PC-3 (cell line): ENCODE measurements around the gene FGF11. TPM values are rescaled to one million over a fixed set of nuclear protein-coding genes. Genes with fewer than 3 reads are reported as not detected.
A peak's percentile ranks its signal among the peaks of the same experiment; 100 is the strongest.

ENCODE experiments used
- ATAC-seq: fragments of 200-7000 bp; cut with Tn5 transposase; 2 replicates; pipeline ENCODE4 v1.9.1; 2020; ENCODE audit warnings: mild to moderate bottlenecking, moderate library complexity
- BruUV-seq: library from RNA; stranded (reverse); fragments of 400-500 nt; replicated peaks from 2 replicates; lab custom pipeline; 2021; lab: Mats Ljungman, UMichigan
- CTCF ChIA-PET: fragments of 300-600 bp; sonication (Branson Sonifier 250); formaldehyde crosslinking; loops from one replicate; lab custom pipeline; 2022; ENCODE audit warnings: antibody characterized with exemption; lab: Charles Lee
- POLR2A ChIA-PET: fragments of 300-600 bp; sonication (Branson Sonifier 250); formaldehyde crosslinking; loops from one replicate; lab custom pipeline; 2022; ENCODE audit warnings: antibody characterized with exemption; ENCODE audit not compliant: unreplicated experiment; lab: Charles Lee
- DNase-seq: peaks from one replicate; pipeline ENCODE4 v3.0.0-alpha.2; 2015
- H2AFZ ChIP-seq: fragments of 300-600 bp; sonication (generic); 2 replicates; pipeline ENCODE4 v1.6.0; 2016; ENCODE audit warnings: antibody characterized with exemption, low read length
- H3F3A ChIP-seq: fragments of 300-600 bp; sonication (generic); one replicate; pipeline ENCODE4 v1.6.0; 2017; ENCODE audit warnings: antibody characterized with exemption, low read length, control low read depth, mild to moderate bottlenecking; ENCODE audit not compliant: unreplicated experiment
- H3K27ac ChIP-seq: fragments of 300-600 bp; sonication (generic); 2 replicates; pipeline ENCODE4 v1.5.1; 2016; ENCODE audit warnings: mild to moderate bottlenecking, low read length
- H3K27me3 ChIP-seq: fragments of 300-600 bp; sonication (generic); 2 replicates; pipeline ENCODE4 v1.6.1; 2016; ENCODE audit warnings: low read length, mixed read lengths
- H3K36me3 ChIP-seq: fragments of 300-600 bp; sonication (generic); 2 replicates; pipeline ENCODE4 v1.6.1; 2016; ENCODE audit warnings: low read depth, mixed run types, low read length, mixed read lengths
- H3K4me1 ChIP-seq: fragments of 300-600 bp; sonication (generic); 2 replicates; pipeline ENCODE4 v1.5.1; 2016; ENCODE audit warnings: low read length; ENCODE audit not compliant: insufficient read depth
- H3K4me2 ChIP-seq: fragments of 300-600 bp; sonication (generic); 2 replicates; pipeline ENCODE4 v1.6.0; 2016; ENCODE audit warnings: low read length
- H3K4me3 ChIP-seq: fragments of 300-600 bp; sonication (generic); 2 replicates; pipeline ENCODE4 v1.5.1; 2016; ENCODE audit warnings: mild to moderate bottlenecking, low read length, mixed read lengths
- H3K79me2 ChIP-seq: fragments of 300-600 bp; sonication (generic); 2 replicates; pipeline ENCODE4 v1.6.1; 2017; ENCODE audit warnings: low read length, mixed read lengths
- H3K9ac ChIP-seq: fragments of 300-600 bp; sonication (generic); 2 replicates; pipeline ENCODE4 v1.6.0; 2016; ENCODE audit warnings: mild to moderate bottlenecking, low read length
- H3K9me2 ChIP-seq: fragments of 300-600 bp; sonication (generic); replicated peaks from 2 replicates; pipeline ENCODE4 v1.6.1; 2016; ENCODE audit warnings: mixed run types, low read length, mixed read lengths
- H3K9me3 ChIP-seq: fragments of 300-600 bp; sonication (generic); 2 replicates; pipeline ENCODE4 v1.6.1; 2016; ENCODE audit warnings: low read length, mixed read lengths
- H4K20me1 ChIP-seq: fragments of 300-600 bp; sonication (generic); 2 replicates; pipeline ENCODE4 v1.6.1; 2016; ENCODE audit warnings: low read length, mixed read lengths
- EZH2 ChIP-seq: fragments of 300-600 bp; sonication (generic); IDR thresholded peaks from one replicate; pipeline ENCODE4 v1.6.1; 2017; ENCODE audit warnings: antibody characterized with exemption, mild to moderate bottlenecking, low read length; ENCODE audit not compliant: unreplicated experiment
- EZH2phosphoT487 ChIP-seq: fragments of 300-600 bp; sonication (generic); IDR thresholded peaks from 2 replicates; pipeline ENCODE4 v1.6.1; 2018; ENCODE audit warnings: mild to moderate bottlenecking, antibody characterized with exemption, low read length, borderline replicate concordance
- intact Hi-C: fragments of 100-400 bp; cut with micrococcal nuclease; formaldehyde crosslinking; loops from 2 replicates; pipeline ENCODE4 v1.9.0; 2023
- total RNA-seq: library from RNA; depleted of rRNA; stranded (reverse); fragments of >200 nt; gene quantifications from 2 replicates; pipeline ENCODE4 v1.2.3, GENCODE V29; 2014
- TF ChIP-seq, protein P1 (sequence below): fragments of 300-600 bp; sonication (generic); conservative IDR thresholded peaks from 2 replicates; pipeline ENCODE4 v1.5.1; 2017; ENCODE audit warnings: antibody characterized with exemption, low read depth, mild to moderate bottlenecking, low read length

The FGF11 gene
- total RNA-seq, 1 experiment from 2014 or later: 0.69 TPM

GRCh38 chr17:7404737-7405349 lies 34.5 kb upstream of the FGF11 start:
- ATAC-seq (peak; percentile 28), DNase-seq (no peak)
- H3K4me3 ChIP-seq: peak overlapping the region; percentile 81
- intact Hi-C loops: loop anchor here (1.0 kb wide), 2 partner anchors 11 to 30 kb away; partner anchors contain the start of genes PLSCR3 and TMEM102
- H3K36me3 ChIP-seq: no peaks in the 10 kb centered on the region
- CTCF ChIA-PET: interaction anchor here (0.8 to 1.1 kb wide), 4 partner anchors 11 to 284 kb away, joined by 3 to 6 read pairs (median 4); partner anchors contain the start of genes ACADVL, DLG4 and PLSCR3
- POLR2A ChIA-PET: interaction anchor here (0.6 kb wide), 1 partner anchor 157 kb away, joined by 3 read pairs; no protein-coding TSS in a partner anchor
- H3K79me2 ChIP-seq: peaks cover 6% of the 10 kb centered on the region; the same call in 1 of the 2 replicates
- no peaks in the 10 kb centered on the region for H3K9me3 ChIP-seq
- H3K4me2 ChIP-seq: peak overlapping the region; percentile 93
- no peak overlapping the region for H3K27ac ChIP-seq
- H3K9me2 ChIP-seq: no peaks in the 10 kb centered on the region
- peaks cover 9% of the 10 kb centered on the region for H3K4me1 ChIP-seq
- H4K20me1 ChIP-seq: no peaks in the 10 kb centered on the region
- BruUV-seq: no TSS peak
- peak overlapping the region; percentile 60 for H3K9ac ChIP-seq
- no peaks in the 10 kb centered on the region for H3F3A ChIP-seq
- H2AFZ ChIP-seq: peak overlapping the region; percentile 71
- TF ChIP-seq, protein P1, sequence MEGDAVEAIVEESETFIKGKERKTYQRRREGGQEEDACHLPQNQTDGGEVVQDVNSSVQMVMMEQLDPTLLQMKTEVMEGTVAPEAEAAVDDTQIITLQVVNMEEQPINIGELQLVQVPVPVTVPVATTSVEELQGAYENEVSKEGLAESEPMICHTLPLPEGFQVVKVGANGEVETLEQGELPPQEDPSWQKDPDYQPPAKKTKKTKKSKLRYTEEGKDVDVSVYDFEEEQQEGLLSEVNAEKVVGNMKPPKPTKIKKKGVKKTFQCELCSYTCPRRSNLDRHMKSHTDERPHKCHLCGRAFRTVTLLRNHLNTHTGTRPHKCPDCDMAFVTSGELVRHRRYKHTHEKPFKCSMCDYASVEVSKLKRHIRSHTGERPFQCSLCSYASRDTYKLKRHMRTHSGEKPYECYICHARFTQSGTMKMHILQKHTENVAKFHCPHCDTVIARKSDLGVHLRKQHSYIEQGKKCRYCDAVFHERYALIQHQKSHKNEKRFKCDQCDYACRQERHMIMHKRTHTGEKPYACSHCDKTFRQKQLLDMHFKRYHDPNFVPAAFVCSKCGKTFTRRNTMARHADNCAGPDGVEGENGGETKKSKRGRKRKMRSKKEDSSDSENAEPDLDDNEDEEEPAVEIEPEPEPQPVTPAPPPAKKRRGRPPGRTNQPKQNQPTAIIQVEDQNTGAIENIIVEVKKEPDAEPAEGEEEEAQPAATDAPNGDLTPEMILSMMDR: no peak
- no peak for TF ChIP-seq EZH2
- TF ChIP-seq EZH2phosphoT487: no peak
- H3K27me3 ChIP-seq: no peaks in the 10 kb centered on the region

GRCh38 chr17:7405350-7406234 lies 33.7 kb upstream of the FGF11 start:
- peak overlapping the region; percentile 71 for H2AFZ ChIP-seq
- CTCF ChIA-PET: no interaction called here
- intact Hi-C loops: no loop called here

More at GRCh38 chr17:7405350-7406234, 33.7 kb upstream of the FGF11 start:
- peaks cover 6% of the 10 kb centered on the region; the same call in 1 of the 2 replicates for H3K79me2 ChIP-seq
- H3F3A ChIP-seq: no peaks in the 10 kb centered on the region
- no peaks in the 10 kb centered on the region for H4K20me1 ChIP-seq
- no peaks in the 10 kb centered on the region for H3K9me2 ChIP-seq
- H3K36me3 ChIP-seq: no peaks in the 10 kb centered on the region
- H3K27ac ChIP-seq: no peak overlapping the region
- ATAC-seq (no peak), DNase-seq (no peak)
- peak overlapping the region; percentile 81 for H3K4me3 ChIP-seq
- no peaks in the 10 kb centered on the region for H3K9me3 ChIP-seq
- H3K27me3 ChIP-seq: no peaks in the 10 kb centered on the region
- H3K4me1 ChIP-seq: peaks cover 9% of the 10 kb centered on the region
- H3K4me2 ChIP-seq: peak overlapping the region; percentile 93
- BruUV-seq: TSS peak; percentile 40
- peak overlapping the region; percentile 60 for H3K9ac ChIP-seq
- TF ChIP-seq EZH2phosphoT487: no peak
- TF ChIP-seq, protein P1: no peak
- POLR2A ChIA-PET: no interaction called here
